GM10266 (cell line): ENCODE data around the gene IFITM5.
A peak's percentile ranks its signal among the peaks of the same experiment; 100 is the strongest.

Source experiments
- DNase-seq: peaks from one replicate; pipeline ENCODE4 v3.0.0; 2012; ENCODE audit errors: extremely low spot score
- TF ChIP-seq, protein P1 (sequence below): IDR thresholded peaks from 2 replicates; pipeline ENCODE4 v1.5.1; 2012; ENCODE audit warnings: mild to moderate bottlenecking, low read depth; ENCODE audit not compliant: control insufficient read depth, insufficient read depth; ENCODE audit errors: missing control alignments

Gene IFITM5

DNA sequence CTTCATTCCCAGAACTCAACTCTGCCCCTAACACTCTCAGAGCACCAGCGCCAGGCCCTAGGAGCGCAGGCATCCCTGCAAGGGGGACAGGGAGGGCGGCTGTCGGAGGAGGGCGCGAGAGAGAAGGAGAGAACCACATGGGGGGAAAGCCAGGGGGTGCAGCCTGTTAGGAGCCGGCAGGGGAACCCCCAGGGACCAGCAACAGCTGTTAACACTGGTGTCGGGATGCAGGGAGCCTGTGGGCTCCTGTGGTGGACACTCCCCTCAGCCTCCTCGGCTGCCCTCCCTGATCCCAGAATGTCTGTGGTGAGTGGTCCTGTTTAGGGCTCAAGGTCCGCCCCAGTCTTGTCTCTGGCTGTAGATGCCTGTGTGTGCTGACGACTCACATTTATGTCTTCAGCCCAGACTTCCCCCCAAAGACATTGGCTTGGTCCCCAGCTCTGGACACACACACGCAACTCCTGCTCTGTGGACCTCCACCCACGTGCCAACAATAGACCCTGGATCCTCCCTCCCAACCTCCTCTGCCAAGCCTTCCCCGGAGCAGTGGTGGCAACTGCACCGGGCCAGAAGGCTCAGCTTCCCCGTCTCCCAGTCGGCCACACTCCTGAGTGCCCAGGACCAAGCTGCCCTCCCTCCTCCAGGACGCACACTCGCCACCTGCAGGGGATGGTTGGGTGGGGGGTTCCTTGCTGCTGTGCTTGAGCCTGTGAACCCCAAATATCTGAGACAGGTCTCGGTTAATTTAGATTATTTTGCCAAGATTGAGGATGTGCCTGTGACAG is 817 bp upstream of the IFITM5 start:
- DNase-seq = no peak
- TF ChIP-seq, protein P1, sequence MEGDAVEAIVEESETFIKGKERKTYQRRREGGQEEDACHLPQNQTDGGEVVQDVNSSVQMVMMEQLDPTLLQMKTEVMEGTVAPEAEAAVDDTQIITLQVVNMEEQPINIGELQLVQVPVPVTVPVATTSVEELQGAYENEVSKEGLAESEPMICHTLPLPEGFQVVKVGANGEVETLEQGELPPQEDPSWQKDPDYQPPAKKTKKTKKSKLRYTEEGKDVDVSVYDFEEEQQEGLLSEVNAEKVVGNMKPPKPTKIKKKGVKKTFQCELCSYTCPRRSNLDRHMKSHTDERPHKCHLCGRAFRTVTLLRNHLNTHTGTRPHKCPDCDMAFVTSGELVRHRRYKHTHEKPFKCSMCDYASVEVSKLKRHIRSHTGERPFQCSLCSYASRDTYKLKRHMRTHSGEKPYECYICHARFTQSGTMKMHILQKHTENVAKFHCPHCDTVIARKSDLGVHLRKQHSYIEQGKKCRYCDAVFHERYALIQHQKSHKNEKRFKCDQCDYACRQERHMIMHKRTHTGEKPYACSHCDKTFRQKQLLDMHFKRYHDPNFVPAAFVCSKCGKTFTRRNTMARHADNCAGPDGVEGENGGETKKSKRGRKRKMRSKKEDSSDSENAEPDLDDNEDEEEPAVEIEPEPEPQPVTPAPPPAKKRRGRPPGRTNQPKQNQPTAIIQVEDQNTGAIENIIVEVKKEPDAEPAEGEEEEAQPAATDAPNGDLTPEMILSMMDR = peak; percentile 26

DNA sequence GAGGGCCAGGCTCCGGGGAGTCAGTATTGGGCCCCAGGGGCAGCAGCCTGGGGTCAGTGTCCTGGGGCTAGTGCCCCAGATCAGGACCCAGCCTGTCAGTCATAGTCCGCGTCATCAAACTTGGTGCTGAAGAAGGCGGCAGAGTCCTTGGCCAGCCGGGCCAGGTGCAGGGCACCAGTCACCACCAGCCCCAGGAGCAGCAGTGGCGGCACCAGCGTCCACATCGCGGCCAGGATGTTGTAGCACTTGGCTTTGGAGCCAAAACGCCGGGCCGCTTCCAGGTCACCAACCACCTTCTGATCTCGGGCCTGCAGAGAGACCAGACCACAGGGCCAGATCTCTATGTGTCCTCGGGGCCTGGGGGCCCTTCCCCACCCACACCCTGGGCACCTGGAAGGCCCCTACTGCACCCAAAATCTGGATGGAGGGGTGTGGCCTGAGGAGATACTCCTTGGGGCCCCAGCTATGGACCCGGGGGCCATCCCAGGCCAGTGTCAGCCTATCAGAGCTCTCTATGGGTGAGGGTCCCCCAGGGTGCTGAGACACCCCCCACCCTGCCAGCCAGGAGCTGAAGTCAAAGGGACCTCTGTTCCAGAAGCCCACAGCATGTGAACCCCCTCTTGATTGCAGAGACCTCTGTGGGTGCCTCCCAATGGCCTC is 790 bp downstream of the IFITM5 start:
- no peak for DNase-seq
- TF ChIP-seq, protein P1 = no peak

DNA sequence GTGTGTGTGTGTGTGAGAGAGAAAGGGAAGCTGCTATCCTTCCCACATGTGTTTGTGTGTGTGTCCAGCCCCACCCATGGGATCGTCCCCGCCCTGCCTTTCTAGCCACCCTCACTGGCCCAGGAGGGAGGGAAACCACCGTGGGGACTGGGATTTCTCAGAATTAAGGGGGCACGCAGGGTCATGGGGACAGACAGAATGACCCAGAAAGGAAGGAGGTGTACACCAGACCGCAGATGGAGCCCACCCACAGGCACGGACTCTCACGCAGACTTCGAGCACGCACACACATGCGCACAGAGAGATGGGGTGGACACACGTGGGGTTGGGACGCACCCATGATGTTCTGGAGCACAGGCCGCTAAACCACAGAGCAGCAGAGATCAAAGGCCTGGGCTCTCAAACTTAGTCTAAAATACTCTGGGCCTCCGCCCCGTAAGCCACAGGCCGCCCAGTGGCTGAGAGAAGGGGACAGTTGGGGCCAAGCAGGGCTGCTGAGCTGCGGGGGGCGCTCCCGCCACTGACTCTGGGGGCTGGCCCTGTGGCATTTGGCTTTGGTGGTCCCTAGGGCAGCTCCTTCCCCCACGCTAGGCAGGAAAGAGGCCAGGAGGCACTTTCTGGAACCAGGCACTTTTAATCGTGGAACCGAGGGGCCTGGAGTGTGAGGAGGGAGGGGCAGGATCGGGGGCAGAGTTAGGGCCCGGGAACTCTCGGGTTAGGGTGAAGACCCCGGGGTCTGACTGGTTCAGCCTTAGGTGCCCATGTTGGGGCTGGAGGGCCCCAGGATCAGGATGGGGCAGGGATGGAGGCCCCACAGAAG is 1.5 kb downstream of the IFITM5 start:
- DNase-seq = no peak
- TF ChIP-seq, protein P1 = no peak

DNA sequence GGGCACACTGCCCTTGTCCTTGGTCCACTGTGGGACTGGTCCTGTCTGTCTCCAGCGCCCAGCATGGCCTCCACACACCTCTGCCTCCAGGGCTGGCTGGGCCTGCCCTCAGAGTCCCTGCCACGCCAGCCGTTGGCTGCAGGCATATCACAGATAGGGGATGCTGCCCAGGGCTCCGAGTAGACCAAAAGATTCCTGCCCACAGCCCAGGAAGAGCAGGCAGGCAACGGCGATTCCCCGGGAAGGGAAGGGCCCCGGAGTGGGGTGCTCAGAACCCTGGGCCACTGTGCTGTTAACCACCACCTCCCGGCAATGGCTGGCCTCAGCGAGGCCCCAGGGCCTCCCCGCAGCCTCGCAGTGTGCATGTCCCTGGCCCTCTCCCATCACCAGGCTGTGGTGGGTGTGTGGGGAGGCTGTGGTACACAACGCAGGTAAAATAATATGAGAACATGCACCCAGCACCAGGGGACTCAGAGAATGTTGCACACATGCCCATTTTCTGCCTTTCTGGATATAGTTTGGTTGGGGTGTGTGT is 2.2 kb downstream of the IFITM5 start:
- DNase-seq = no peak
- TF ChIP-seq, protein P1 = no peak

DNA sequence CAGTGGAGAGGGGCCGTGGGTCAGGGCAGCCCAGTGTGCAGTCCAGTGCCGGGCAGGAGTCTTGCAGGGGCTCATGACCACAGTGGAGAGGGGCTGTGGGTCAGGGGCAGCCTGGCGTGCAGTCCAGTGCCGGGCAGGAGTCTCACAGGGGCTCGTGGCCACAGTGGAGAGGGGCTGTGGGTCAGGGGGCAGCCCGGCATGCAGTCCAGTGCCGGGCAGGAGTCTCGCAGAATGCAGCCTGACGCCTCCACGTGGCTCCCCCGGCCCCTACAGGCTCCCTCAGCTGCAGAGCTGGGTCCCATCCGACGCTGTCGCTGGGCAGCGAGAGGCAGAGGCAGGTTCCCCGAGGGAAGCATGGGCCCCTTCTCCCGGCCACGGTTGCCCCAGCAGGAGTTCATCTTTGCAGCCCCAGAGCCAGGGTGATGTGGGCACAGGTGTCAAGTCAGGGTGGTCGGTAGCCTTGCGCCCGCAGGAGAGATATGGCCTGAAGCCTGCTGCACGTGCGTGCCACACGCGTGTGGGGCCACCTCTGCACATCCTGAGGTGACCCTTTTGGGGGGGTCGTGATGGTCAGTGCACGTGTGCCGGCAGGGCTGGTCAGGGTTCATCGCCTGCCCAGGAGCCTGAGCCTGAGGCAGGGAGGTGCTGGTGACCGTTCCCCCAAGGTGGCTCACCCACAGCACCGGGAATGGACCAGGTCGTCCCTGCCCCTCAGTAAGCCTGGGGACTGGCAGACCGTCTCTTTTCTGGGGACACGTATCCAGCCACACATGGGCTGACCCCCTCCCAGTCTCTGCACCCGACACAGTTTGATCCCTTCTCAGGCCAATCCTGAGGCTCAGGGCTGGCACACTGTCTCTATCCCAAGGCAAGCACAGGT is 2.9 kb downstream of the IFITM5 start:
- TF ChIP-seq, protein P1 = no peak
- no peak for DNase-seq

DNA sequence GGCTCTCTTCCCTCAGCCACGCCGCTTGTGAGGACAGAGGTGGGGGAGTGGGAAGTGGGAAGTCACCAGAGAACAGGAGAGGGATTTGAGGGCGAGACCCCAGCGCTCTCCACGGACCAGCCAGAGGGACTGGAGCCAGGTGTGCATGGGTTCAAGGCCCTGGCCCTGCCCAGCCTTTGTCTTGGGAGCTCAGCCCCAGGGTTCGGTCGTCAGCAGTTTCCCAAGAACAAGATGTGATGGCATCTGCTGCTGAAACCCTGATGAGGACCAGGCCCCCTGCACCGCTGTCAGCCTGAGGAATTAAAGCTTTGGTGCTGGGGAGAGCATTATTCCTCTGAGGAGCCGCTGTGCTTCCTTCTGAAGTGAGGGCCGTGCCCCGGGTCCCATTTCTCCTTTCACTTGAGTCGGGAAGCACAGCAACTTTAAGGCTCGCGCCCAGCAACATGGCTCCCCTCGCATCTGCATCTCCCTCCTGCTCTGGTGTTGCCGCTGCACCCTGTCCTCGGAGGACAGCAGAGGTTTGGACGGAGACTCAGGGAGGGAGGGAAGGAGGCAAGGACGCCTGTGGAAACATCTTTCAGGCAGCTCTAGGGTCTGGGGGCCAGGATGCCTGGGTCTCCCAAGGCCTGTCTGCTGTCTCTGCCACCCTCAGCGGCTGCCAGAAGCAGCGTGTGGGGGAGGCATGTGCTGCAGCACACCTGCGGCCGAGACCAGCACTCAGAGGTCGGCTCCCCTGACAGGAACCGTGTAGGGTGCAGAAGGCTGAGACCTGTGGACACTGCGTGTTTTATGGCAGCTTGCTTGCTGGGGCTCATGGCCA is 3.8 kb downstream of the IFITM5 start:
- no peak for DNase-seq
- TF ChIP-seq, protein P1 = no peak
